Stomach (tissue), 4 donors: ENCODE data around the gene BCLAF1.

ENCODE experiments used
- CTCF ChIP-seq, 7 experiments: fragments of 450-650 bp in 4 of 7; fragments of 200-600 bp in 3 of 7; sonication (generic) in 3 of 7; IDR thresholded peaks; one replicate each; pipeline ENCODE4 v1.5.1; 2016 to 2019; ENCODE audit warnings: antibody characterized with exemption in 7 of 7, control low read depth in 2 of 7, mild to moderate bottlenecking in 1 of 7
- POLR2AphosphoS5 ChIP-seq, 3 donors: sonication (generic); formaldehyde crosslinking; IDR thresholded peaks; one replicate each; pipeline ENCODE4 v1.6.1; 2016; ENCODE audit warnings: antibody characterized with exemption in 3 of 3

GRCh38 chr6:136282906-136283305 lies 6.7 kb downstream of the BCLAF1 start:
- TF ChIP-seq CTCF (IDR thresholded peaks at IDR 0.05) = no peak
- TF ChIP-seq POLR2AphosphoS5 (IDR thresholded peaks at IDR 0.05) = no peak
